ENCODE measurements around the gene DVL2. TPM values are rescaled to one million over a fixed set of nuclear protein-coding genes. Genes with fewer than 3 reads are reported as not detected.
A peak's percentile ranks its signal among the peaks of the same experiment; 100 is the strongest.

Gene DVL2
- total and polyA plus RNA-seq, 2 of the 13 experiments (the other 11 are each of a cell fraction or from before 2014, with no cell fraction given) = 5.7 to 38.2 TPM

GRCh38 chr17:7258731-7259554 is 24.6 kb upstream of the DVL2 start (continued):
- TF ChIP-seq ZNF646 (CRISPR knock-in tag; IDR thresholded peaks at IDR 0.05) (no peak), ATF4 (CRISPR knock-in tag; IDR thresholded peaks at IDR 0.05) (peak in 1 of 2 experiments; percentile 99; a peak in 2 of 4 replicates), ZIK1 (CRISPR knock-in tag; IDR thresholded peaks at IDR 0.05; ENCODE audit: borderline replicate concordance, low read depth) (no peak), PPARG (CRISPR knock-in tag; conservative IDR thresholded peaks at IDR 0.05) (peak; percentile 47), KDM2A (CRISPR knock-in tag; IDR thresholded peaks at IDR 0.05; ENCODE audit: borderline replicate concordance, low read depth) (peak; percentile 52; the same call in 1 of the 2 replicates), ZNF768 (CRISPR knock-in tag; IDR thresholded peaks at IDR 0.05) (peak; percentile 82), BRD4 (CRISPR knock-in tag; IDR thresholded peaks at IDR 0.05) (no peak), ZEB1 (IDR thresholded peaks at IDR 0.05; ENCODE audit: insufficient replicate concordance, low read depth) (no peak), ZSCAN12 (CRISPR knock-in tag; IDR thresholded peaks at IDR 0.05) (no peak), AFF4 (CRISPR knock-in tag; IDR thresholded peaks at IDR 0.05) (0 out of 2 replicates have a peak, but pooled peaks have one; percentile 19), BHLHE40 (IDR thresholded peaks at IDR 0.05; ENCODE audit: low read length) (0 out of 2 replicates have a peak, but pooled peaks have one; percentile 21), ZMAT5 (CRISPR knock-in tag; IDR thresholded peaks at IDR 0.05; ENCODE audit: borderline replicate concordance, low read depth) (no peak), MAX (IDR thresholded peaks at IDR 0.05) (0 out of 2 replicates have a peak, but pooled peaks have one; percentile 58), SOX6 (IDR thresholded peaks at IDR 0.05) (no peak), SOX6 (CRISPR knock-in tag; IDR thresholded peaks at IDR 0.05) (peak; percentile 93), KAT7 (CRISPR knock-in tag; IDR thresholded peaks at IDR 0.05; ENCODE audit: borderline replicate concordance) (0 out of 2 replicates have a peak, but pooled peaks have one; percentile 27), IRF2 (CRISPR knock-in tag; IDR thresholded peaks at IDR 0.05) (peak; percentile 43; the same call in 1 of the 2 replicates)

Data from HepG2 (cell line).